GM04504 (cell line): ENCODE data around the gene HLA-DPB1.
"Not testable (repeated sequence)": the region's sequence is repeated elsewhere in the genome, so short reads cannot be mapped to it uniquely, and the experiment has no call there.

ENCODE experiments used
- DNase-seq: peaks from one replicate; pipeline ENCODE4 v3.0.0-alpha.2; 2012; ENCODE audit warnings: low read depth

HLA-DPB1 gene

DNA sequence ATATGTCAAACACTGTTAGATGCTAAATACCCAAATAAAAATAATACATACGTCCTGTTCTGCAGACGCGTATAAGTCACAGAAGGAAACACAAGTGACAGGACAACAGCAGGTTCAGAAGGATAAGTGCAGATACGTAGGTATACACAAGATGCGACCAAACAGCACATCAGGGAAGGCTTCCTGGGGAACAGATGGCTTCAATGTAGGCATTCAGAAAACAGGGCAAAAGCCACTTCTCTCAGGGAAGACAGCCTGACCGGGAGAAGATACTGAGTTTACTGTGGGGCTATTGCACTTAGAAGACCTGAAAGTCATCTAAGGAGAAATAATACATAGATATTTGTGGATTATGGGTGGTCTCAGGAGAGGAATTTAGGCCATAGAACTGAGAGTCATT lies 4.2 kb upstream of the HLA-DPB1 start:
- DNase-seq = no peak

DNA sequence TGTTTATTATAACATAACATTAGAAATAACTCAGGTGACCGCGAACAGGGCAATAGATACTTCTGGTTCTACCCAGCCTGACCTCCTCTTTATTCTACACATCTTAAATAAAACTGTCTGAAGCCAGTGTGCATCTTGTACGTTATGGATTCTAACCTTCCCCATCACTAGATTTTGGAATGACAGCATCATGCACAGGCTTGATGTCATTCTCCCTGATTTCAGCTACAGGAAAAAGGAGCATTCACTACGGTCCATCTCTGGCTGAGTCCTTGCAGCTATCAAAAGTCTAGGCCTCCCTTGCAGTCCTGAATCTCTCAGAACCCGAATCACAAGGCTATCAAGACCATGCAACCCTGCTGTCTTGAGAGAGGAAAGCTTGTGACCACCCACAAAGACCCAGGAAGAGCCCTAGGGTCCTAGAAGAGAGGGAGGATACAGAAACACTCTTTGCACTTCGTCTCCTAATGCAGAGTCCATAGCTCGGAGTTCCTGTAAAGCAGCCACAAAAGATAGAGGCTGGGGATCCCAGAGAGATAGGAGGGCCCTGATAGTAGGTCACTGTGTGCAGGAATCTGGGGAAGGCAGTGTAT lies 3.2 kb upstream of the HLA-DPB1 start:
- DNase-seq = no peak

DNA sequence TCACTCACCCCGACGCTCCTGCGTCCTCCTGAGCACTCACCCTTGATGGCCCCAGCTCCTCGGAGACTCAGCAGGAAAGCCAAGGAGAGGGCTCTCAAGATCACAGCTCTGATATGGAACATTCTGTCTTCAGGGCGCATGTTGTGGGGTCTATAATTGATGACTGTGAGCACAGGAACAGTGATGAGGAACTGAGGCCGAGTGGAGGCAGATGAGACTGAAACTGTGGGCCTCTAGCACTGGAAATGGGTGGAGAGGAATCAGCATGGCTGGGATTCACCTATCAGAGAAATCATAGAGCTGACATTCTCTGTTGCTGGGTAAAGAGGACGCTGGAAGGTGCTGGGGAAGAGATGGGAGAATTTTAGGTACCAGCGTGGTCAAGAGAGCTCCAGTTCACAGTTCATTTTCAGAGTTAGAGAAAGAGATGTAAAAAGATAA lies 2.3 kb upstream of the HLA-DPB1 start, which contains the start of gene HLA-DPA1:
TSS of gene HLA-DPA1 (minus strand) at position 219 of the 441 bp plus-strand sequence.
- DNase-seq = no peak

DNA sequence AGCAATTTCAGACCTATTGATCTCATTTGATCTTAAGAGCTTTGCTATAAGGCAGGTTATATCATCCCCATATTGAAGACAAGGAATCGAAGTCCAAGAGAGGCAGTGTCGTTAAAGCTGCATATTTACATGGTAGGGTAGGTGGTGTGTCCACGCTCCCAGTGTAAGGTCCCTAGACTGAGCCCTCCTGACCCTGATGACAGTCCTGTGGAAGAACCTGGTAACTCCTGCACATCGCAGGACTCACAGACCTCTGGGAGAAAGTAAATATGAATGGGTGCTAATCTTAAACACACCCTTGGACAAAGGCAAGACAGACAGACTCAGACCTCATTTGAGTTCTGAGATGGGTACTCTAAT lies 602 bp upstream of the HLA-DPB1 start:
- DNase-seq = no peak

DNA sequence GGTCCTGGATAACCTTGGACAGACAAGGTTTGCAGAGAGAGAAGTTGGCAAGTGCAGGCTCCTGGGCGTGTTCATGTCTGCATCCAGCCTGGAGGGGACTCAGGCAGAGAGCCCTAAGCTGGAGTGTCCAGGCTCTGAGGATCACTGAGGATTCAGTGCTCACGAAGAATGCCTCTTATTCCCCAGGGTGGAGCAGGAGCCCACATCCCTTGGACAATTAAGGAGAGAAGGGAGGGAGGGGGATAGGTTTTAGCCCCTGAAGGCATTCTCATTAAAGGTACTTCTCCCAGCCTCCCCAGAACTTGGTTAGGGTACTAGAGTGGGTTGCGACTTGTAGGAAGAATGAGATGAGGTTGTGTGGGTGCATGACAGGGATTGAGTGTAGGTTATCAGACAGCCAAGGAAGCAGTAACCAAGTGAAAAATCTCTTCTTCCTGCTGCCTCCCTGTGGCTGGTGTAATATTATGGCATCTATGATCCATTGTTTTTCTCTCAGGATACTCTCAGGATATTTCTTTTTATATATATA lies 680 bp downstream of the HLA-DPB1 start:
- DNase-seq = no peak

DNA sequence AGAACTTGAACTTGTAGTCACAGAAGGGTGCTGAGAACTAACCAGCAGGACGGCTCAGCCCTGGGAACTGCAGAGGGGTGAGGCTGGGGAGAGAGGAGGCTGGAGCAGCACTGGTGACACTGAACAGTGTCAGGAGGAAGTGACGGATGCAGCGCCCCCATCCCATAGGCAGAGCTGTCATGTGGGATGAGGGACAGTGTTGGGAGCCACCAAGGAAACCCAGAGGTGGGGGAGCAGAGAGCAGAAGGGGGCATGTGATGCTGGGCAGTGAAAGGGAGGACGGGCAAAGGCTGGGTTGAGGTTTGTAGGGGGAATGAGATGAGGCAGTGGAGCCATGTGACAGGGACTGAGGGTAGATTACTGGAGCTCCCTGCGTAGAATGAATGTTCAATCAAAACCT lies 2.1 kb downstream of the HLA-DPB1 start:
- DNase-seq = no peak

DNA sequence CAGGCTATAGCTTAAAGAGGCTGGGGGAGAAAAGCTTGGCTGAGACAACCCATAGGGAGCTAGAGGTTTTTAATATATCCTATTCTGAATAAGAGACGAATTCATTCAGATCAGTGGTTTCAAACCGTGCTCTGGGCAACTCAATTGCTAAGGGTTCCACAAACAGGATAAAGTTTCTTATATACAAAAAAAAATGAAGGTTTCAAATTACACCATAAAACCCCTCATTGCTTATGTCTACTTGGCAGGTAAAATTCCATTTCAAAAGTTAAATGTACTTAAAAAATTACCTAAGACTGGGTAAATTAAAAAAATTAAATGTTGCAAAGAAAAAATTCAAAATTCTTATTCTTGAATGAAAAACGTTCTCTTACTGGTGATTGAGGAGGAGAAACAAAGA lies 2.7 kb downstream of the HLA-DPB1 start:
- no peak for DNase-seq

DNA sequence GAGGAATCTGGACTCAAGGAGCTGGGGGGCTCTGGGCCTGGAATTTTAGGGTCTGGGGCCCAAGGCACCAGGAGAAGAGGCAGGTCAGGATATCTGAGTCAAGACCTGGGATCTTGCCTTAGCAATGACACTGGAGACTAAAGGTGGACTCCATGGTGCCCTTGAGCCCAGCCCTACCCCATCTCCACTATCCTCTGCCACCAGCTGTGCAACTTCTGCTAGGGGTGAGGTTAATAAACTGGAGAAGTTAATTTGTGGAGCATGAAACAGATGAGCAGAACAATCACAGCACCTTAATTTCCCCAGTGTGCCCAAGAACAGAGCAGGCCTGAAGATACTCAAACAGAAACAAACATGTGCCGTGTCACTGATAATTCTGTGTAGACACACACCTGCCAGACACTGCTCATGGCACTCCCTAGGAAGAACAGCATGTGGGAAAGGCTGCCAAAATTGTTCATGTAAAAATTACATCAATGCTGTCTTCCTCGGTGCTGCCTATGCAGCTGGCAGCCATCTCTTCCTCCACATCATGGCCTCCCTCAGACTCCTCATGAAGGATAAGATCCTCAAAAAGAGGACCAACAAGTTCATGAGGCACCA lies 3.2 kb downstream of the HLA-DPB1 start:
- DNase-seq = no peak

DNA sequence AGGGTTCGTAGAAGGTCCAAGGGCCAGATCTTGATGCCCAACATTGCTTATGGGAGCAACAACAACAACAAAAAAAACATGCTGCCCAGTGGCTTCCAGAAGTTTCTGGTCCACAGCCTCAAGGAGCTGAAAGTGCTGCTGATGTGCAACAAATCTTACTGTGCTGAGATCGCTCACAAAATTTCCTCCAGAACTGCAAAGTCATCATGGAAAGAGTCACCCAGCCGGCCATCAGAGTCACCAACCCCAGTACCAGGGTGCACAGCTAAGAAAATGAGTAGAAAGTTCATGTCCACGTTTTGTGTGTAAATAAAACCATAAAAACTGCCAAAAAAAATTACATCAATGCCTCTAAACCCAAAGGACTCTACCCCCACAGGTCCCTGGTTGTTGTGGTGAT lies 3.8 kb downstream of the HLA-DPB1 start:
- DNase-seq = no peak

DNA sequence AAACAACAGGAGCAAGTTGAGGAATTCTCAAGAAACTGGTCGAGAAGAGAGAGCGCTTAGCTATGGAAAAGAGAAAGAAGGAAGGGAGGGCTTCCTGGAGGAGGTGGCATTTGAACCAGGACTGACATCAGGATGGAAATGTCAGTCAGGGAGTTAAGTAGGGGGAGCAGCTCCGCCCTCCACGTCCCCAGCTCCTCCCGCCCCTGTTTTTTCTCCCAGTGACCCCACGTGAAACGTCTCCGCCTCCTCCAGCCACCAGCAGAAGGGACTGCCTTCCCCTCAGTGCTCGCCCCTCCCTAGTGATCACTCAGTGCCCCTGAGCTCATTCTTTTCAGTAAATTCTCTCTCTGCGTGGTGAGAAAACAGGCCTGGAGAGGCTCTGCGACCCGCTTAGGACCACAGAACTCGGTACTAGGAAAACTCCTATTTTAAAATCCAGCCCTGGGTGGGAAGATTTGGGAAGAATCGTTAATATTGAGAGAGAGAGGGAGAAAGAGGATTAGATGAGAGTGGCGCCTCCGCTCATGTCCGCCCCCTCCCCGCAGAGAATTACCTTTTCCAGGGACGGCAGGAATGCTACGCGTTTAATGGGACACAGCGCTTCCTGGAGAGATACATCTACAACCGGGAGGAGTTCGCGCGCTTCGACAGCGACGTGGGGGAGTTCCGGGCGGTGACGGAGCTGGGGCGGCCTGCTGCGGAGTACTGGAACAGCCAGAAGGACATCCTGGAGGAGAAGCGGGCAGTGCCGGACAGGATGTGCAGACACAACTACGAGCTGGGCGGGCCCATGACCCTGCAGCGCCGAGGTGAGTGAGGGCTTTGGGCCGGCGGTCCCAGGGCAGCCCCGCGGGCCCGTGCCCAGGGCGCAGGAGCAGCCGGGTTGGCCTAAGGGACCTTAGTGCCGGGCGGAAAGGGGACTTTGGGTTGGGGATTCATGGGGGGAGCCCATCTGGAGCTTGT lies 4.6 kb downstream of the HLA-DPB1 start:
- DNase-seq = no peak

DNA sequence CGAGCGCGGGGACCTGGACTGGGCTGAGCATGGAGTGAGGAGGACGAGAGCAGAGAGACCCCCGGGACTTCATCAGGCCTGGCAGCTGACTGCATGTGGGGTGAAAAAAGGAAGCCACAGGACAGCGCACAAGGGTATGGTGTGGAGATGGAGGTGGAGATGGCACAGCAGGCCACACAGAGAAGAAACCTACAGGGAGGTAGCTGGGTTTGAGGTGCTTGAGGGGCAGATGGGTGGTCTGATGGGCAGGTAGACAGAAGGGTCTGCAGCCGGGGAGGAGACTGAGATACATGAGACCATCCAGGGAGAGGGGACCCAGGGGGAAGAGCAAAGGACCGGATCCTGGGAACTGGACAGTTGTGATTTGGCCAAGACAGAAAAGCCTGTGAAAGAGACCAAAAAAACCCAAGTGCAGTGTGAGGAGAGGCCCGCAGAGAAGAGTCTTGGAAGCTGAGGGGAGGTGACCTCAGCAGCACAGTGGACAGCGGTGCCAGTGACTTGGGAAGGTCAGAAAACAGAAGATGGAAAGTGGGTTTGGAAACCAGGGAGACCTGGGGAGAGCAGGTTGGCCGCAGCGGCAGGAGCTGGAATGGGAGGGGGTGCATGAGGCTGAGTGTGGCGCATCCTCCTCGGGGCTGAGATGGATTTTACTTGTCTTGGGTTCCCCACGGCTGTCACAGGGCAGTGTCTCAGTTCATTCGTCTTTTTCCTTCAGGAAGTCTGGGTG lies 5.5 kb downstream of the HLA-DPB1 start:
- no peak for DNase-seq

DNA sequence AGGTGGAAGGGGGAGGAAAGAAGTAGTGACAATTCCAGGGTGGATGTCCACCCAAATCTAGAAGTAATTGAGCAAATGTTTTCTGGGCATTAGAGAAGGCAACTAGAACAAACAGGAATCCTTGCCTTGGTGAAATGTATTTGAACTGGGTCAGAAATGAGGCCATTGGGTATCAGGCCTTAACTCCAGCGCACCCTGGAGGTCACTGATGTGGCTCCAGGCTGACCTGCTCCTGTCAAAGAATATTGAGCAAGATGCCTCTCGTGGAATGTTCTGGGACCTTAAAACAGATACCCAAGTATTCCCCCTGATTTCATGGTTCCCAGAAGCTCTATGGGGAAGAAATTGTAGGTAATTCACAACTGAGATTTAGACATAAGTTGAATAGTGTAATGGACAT lies 6.9 kb downstream of the HLA-DPB1 start:
- DNase-seq = no peak

DNA sequence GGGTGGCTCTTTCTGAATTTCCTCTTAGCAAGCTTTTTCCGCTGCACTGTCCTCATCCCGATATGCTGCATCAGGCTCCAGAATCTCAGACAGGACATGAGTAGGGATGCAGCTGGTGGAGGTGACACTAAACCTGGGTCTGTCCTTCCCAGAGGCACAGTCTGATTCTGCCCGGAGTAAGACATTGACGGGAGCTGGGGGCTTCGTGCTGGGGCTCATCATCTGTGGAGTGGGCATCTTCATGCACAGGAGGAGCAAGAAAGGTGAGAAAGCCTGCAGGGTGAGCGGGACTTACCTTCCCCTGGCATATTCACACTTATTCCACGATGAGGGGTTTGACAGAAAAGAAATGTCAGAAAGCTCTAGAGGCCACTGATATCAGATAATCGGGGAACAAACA lies 9.8 kb downstream of the HLA-DPB1 start:
- no peak for DNase-seq

DNA sequence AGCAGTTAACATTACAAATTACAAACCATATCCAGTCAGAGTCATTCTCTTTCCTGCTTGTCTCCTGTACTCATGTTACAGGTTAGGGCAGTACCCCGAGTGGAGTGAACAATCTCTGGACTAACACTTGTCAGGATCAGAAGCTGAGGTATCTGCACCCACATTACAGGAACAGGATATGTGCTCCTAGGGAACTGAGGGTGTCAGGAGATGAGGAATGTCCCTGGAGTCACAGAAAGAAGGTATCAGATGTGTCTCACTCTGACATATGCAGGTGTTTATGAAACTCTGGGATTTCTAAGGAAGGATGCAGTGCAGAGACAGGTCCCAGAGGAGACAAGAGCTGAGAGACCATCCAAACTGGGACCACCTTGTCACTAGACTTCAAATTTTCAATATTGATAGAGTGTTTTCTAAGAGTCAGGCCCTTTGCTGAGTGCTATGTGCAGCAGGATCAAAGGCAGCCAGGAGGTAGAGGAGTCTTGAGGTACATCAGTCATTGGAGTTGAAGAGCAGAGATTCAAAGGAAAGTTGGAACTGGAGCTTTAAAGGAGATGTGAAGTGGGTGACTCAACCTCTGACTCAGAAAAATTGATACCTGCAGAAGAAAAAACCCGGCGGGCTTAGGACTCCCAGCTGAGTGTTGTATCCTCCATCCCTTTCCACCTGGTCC lies 12.6 kb downstream of the HLA-DPB1 start:
- no peak for DNase-seq

DNA sequence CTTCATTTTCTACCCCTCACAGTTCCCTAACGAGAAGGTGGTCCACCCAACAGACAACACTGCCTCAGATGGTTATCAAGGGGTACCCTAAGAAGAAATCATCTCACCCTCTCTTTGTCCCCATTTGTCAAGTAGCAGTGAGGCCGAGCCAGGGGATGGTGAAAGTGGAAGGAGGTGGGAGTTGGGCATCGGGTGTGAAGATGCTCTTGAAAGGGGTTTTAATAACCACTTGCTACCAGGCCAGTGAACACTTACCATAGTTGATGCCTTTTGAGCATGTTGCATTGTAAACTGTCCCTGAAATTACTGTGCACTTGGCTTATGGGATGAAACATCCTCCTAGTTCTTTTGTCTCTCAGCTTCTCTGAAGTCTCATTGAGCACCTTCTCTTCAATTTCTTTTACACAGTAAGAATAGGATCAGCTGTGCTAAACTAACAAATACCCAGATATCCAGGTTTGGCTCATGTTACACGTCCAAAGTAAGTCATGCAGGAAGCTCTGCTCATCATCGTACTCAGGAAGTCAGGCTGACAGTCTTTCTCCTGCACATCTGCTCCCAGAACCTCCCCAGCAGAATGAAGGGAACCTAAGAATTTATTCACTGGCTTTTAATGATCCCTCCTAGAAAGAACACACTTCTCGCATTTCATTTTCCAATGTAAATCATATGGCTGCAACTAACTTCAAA lies 13.3 kb downstream of the HLA-DPB1 start:
- DNase-seq = no peak

DNA sequence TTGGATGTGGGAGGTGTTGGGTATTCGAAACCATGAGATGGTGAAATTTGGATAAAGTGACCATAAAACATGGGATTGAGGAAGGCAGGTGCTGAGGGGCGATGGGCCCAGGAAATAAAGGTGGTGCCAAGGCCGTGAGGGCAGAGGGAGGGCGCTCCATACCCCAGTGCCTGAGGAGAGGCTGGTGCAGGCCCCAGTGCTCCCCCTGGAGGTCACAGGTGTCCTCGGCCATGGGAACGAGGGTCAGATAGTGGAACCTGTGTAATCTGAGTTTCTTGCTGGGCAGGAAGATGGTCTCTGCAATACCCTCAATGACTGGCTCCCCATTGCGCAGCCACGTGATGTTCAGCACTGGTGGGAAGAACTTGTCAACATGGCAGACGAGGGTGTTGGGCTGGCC lies 16.2 kb downstream of the HLA-DPB1 start:
- no peak for DNase-seq

DNA sequence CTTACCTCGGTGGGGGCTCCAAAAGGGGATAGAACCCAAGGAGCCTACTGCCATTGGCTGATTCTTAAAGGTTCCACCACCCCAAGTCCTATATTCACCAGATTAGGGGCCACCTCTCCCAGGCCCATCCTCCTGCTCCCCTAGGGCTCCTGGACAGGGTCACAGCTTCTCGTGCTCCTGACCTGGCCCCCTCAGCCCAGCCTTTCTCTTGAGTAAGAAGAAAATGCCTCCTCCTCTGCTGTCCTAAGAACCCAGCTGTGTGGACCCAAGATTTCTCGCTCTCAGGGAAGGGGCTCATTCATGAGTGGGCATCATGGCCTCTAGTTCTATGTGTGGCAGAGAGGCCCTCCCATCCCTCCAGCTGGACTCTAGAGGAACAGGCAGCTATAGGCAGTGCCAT lies 16.6 kb downstream of the HLA-DPB1 start:
- no peak for DNase-seq

DNA sequence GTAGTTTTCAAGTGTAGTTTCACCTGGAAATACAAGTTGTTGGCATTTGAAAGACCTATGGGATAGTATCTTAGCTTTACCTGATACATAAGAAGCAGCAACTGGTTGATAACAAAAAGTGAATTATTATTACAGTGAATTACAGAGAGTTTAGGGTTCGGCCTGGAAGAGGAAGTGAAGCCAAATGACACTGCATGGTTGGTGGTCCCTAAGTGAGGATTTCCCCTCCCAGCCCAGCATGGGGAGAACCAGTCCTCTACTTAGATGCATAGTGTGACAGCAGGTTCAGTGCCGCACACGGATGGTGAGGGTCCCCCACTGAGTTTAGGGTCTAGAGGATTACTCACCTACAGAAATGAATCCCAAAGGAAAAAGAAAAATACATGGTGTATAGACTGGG lies 18.1 kb downstream of the HLA-DPB1 start:
- DNase-seq = no peak

DNA sequence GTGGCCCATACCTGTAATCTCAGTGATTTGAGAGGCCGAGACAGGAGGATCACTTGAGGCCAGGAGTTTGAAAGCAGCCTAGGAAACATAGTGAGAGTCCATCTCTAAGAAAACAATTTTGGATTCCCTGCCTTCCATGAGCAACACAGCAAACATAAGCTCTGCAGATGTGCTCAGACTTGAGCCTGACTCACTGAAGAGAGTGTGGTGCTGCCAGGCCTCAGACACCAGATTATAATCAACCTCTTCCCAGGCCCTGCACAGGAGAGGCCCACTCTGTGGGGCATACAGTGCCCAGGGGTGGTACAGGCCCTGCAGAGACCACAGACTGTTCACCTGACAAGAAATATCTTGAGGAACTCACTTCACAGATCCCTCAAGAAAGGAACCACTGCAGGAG lies 19.9 kb downstream of the HLA-DPB1 start:
- no peak for DNase-seq

DNA sequence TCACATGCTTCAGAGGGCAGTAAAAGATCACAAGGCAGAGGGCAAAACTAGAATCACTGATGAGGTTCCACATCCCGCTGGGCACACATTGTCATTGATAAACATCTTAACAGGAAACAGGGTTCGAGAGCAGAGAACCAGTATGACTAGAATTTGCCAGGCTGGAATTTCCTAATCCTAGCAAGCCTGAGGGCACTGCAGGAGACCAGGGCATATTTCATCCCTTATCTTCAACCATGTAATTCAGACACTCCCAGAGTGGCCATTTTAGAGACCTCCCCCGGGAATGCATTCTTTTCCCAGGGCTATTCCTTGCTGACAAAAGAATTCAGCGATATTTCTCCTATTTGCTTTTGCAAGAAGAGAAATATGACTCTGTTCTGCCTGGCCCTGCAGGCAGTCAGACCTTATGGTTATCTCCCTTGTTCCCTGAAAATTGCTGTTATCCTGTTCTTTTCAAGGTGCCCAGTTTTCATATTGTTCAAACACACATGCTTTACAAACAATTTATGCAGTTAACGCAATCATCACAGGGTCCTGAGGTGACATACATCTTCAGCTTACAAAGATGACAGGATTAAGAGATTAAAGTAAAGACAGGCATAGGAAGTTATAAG lies 25.4 kb downstream of the HLA-DPB1 start:
- not testable (repeated sequence) for DNase-seq

DNA sequence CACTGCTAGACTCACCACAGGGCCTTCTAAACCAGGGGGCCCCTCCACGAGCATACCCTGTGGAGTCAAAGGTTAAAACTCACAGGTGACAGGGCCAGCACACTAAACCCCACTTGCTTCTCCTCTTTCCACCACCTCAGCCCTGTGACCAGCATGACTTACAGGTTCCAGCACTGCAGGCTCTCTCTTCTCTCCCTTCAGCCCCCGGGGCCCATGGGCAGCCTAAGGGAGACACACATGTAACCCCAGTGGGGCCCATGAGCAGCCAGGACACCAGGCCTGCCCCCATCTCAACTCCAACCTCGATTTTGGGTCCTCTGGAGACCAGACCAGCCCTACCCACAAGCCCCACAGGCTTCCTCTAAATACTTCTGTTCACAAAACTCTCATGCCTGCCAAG lies 28.0 kb downstream of the HLA-DPB1 start:
- DNase-seq = no peak
